GM19193 (cell line): ENCODE data around the gene HES4.

Experiments used
- POLR2A ChIP-seq: IDR thresholded peaks from 4 replicates; pipeline ENCODE4 v1.6.1; 2011; ENCODE audit not compliant: insufficient read depth, insufficient read length; ENCODE audit errors: extremely low read depth

Gene HES4

GRCh38 chr1:959731-960362, 40.0 kb downstream of the HES4 start:
- no peak for TF ChIP-seq POLR2A

- peak; percentile 76 for TF ChIP-seq POLR2A
Observed at GRCh38 chr1:958823-959730, 40.8 kb downstream of the HES4 start, which contains the start of gene NOC2L. Gene NOC2L, minus strand, starts transcription at chr1:959256. Its CDS starts 16 bp downstream, at chr1:959240.

- no peak for TF ChIP-seq POLR2A
Observed at GRCh38 chr1:956636-957035, 43.3 kb downstream of the HES4 start.

GRCh38 chr1:955474-955873, 44.4 kb downstream of the HES4 start:
- no peak for TF ChIP-seq POLR2A

- TF ChIP-seq POLR2A = no peak
Observed at GRCh38 chr1:954927-955326, 45.0 kb downstream of the HES4 start.

- TF ChIP-seq POLR2A = no peak
Observed at GRCh38 chr1:953524-954320, 46.2 kb downstream of the HES4 start.

GRCh38 chr1:952603-953002, 47.3 kb downstream of the HES4 start:
- TF ChIP-seq POLR2A = no peak

- TF ChIP-seq POLR2A = no peak
Observed at GRCh38 chr1:952201-952600, 47.7 kb downstream of the HES4 start.

- no peak for TF ChIP-seq POLR2A
Observed at GRCh38 chr1:951364-951763, 48.5 kb downstream of the HES4 start.

GRCh38 chr1:950881-951280, 49.0 kb downstream of the HES4 start:
- no peak for TF ChIP-seq POLR2A

- no peak for TF ChIP-seq POLR2A
Observed at GRCh38 chr1:950268-950667, 49.6 kb downstream of the HES4 start.
